ENCODE results near the gene AQP12B.

DNA sequence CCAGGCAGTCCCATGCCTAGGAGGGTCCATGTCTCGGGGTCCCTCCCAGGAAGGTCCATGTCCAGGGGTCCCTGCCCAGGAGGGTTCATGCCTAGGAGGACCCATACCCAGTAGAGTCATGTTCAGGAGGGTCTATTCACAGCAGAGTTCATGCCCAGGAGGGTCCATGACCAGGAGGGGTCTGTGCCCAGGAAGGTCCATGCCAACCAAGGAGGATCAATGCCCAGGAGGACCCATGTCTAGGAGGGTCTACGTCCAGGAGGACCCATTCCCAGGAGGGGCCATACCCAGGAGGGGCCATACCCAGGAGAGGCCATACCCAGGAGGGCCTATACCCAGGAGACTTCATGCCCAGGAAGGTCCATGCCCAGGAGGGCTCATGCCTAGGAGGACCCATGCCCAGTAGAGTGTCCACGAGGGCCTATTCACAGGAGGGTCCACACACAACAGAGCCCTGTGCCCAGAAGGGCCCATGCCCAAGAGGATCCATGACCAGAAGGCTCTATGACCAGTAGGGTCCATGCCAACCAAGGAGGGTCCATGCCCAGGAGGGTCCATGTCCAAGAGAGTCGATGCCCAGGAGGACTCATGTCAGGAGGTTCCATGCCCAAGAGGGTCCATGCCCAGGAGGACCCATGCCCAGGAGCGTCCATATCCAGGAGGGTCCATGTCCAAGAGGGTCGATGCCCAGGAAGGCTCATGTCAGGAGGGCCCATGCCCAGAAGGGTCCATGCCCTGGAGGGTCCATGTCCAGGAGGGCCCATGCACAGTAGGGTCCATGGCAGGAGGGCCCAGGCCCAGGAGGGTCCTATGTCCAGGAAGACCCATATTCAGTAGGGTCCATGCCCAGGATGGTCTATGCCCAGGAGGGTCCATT lies 47.3 kb downstream of the AQP12B start:
- TF ChIP-seq GABPA (IDR thresholded peaks at IDR 0.05; ENCODE audit: low read depth) (no peak), FOSL2 (IDR thresholded peaks at IDR 0.05; ENCODE audit: borderline replicate concordance, low read depth) (no peak), RAD21 (IDR thresholded peaks at IDR 0.05; ENCODE audit: low read length) (no peak), POLR2AphosphoS5 (IDR thresholded peaks at IDR 0.05; ENCODE audit: low read depth, low read length) (no peak), TAF1 (IDR thresholded peaks at IDR 0.05; ENCODE audit: borderline replicate concordance, low read depth, low read length) (no peak), SMC3 (IDR thresholded peaks at IDR 0.05; ENCODE audit: low read depth, low read length) (no peak), EP300 (IDR thresholded peaks at IDR 0.05; ENCODE audit: borderline replicate concordance in 1 of 2, low read depth in 1 of 2, low read length in 1 of 2) (no peak), MXI1 (IDR thresholded peaks at IDR 0.05; ENCODE audit: low read depth, low read length) (no peak), REST (IDR thresholded peaks at IDR 0.05; ENCODE audit: low read depth, low read length) (no peak), FOXM1 (IDR thresholded peaks at IDR 0.05; ENCODE audit: low read depth) (no peak)
- TF ChIP-seq, protein P1, sequence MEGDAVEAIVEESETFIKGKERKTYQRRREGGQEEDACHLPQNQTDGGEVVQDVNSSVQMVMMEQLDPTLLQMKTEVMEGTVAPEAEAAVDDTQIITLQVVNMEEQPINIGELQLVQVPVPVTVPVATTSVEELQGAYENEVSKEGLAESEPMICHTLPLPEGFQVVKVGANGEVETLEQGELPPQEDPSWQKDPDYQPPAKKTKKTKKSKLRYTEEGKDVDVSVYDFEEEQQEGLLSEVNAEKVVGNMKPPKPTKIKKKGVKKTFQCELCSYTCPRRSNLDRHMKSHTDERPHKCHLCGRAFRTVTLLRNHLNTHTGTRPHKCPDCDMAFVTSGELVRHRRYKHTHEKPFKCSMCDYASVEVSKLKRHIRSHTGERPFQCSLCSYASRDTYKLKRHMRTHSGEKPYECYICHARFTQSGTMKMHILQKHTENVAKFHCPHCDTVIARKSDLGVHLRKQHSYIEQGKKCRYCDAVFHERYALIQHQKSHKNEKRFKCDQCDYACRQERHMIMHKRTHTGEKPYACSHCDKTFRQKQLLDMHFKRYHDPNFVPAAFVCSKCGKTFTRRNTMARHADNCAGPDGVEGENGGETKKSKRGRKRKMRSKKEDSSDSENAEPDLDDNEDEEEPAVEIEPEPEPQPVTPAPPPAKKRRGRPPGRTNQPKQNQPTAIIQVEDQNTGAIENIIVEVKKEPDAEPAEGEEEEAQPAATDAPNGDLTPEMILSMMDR (IDR thresholded peaks at IDR 0.05), result no peak
- TF ChIP-seq, protein P2, sequence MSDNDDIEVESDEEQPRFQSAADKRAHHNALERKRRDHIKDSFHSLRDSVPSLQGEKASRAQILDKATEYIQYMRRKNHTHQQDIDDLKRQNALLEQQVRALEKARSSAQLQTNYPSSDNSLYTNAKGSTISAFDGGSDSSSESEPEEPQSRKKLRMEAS (IDR thresholded peaks at IDR 0.05; ENCODE audit: low read depth), result no peak

Data from SK-N-SH (cell line).